A673 (cell line): ENCODE data around the gene CBX4. TPM values are rescaled to one million over a fixed set of nuclear protein-coding genes. Genes with fewer than 3 reads are reported as not detected.

Experiments
- BruUV-seq: library from RNA; stranded (reverse); fragments of 400-500 nt; replicated peaks from 2 replicates; lab custom pipeline; 2021; lab: Mats Ljungman, UMichigan
- CTCF ChIA-PET: fragments of 300-600 bp; sonication (Branson Sonifier 250); formaldehyde crosslinking; loops from one replicate; lab custom pipeline; 2022; ENCODE audit warnings: antibody characterized with exemption; lab: Charles Lee
- POLR2A ChIA-PET: fragments of 300-600 bp; sonication (Branson Sonifier 250); formaldehyde crosslinking; loops from one replicate; lab custom pipeline; 2022; ENCODE audit warnings: antibody characterized with exemption; ENCODE audit not compliant: low non-redundant PET; lab: Charles Lee
- DNase-seq: peaks from one replicate; pipeline ENCODE4 v3.0.0-alpha.2; 2015; ENCODE audit warnings: low spot score
- H3K27ac ChIP-seq: fragments of 200-600 bp; sonication (generic); 2 replicates; pipeline ENCODE4 v1.5.1; 2016; ENCODE audit warnings: mixed run types, low read depth, mild to moderate bottlenecking, mixed read lengths, antibody characterized with exemption, low read length; ENCODE audit not compliant: poor library complexity, severe bottlenecking
- H3K27me3 ChIP-seq: fragments of 200-600 bp; sonication (generic); replicated peaks from 2 replicates; pipeline ENCODE4 v1.6.1; 2017; ENCODE audit warnings: mixed run types, low read depth, mild to moderate bottlenecking, mixed read lengths, antibody characterized with exemption, low read length; ENCODE audit not compliant: insufficient read depth, poor library complexity
- H3K36me3 ChIP-seq: fragments of 200-600 bp; sonication (generic); 2 replicates; pipeline ENCODE4 v1.6.1; 2016; ENCODE audit warnings: mixed run types, mild to moderate bottlenecking, mixed read lengths, antibody characterized with exemption, low read length; ENCODE audit not compliant: insufficient read depth, poor library complexity, severe bottlenecking
- H3K4me1 ChIP-seq: fragments of 200-600 bp; sonication (generic); 2 replicates; pipeline ENCODE4 v1.6.1; 2017; ENCODE audit warnings: mixed run types, mild to moderate bottlenecking, mixed read lengths, antibody characterized with exemption, low read length; ENCODE audit not compliant: insufficient read depth, poor library complexity, severe bottlenecking
- H3K4me3 ChIP-seq: fragments of 200-600 bp; sonication (generic); 2 replicates; pipeline ENCODE4 v1.5.1; 2016; ENCODE audit warnings: low read depth, mixed run types, mild to moderate bottlenecking, mixed read lengths, low read length; ENCODE audit not compliant: poor library complexity, severe bottlenecking
- H3K9me3 ChIP-seq: fragments of 200-600 bp; sonication (generic); 2 replicates; pipeline ENCODE4 v1.6.1; 2016; ENCODE audit warnings: mixed run types, low read depth, mild to moderate bottlenecking, mixed read lengths, antibody characterized with exemption, low read length; ENCODE audit not compliant: poor library complexity, severe bottlenecking
- CTCF ChIP-seq: fragments of 300-800, 200-600 bp; sonication (generic); conservative IDR thresholded peaks from 2 replicates; pipeline ENCODE4 v1.5.1; 2017; ENCODE audit warnings: low read depth, mild to moderate bottlenecking, antibody characterized with exemption, low read length, moderate library complexity, mixed read lengths
- EZH2 ChIP-seq: fragments of 200-600 bp; sonication (generic); IDR thresholded peaks from 2 replicates; pipeline ENCODE4 v1.6.1; 2017; ENCODE audit warnings: borderline replicate concordance, low read depth, mild to moderate bottlenecking, mixed read lengths, antibody characterized with exemption, low read length; ENCODE audit not compliant: poor library complexity, severe bottlenecking
- intact Hi-C: fragments of 100-400 bp; cut with micrococcal nuclease; formaldehyde crosslinking; loops from one replicate; pipeline ENCODE4 v1.10.0; 2022; ENCODE audit not compliant: unreplicated experiment
- total RNA-seq: library from RNA; stranded (reverse); gene quantifications from 2 replicates; pipeline ENCODE4 v1.2.3, GENCODE V29; 2021

The CBX4 gene
- total RNA-seq, 1 experiment from 2014 or later: 42.6 TPM

DNA sequence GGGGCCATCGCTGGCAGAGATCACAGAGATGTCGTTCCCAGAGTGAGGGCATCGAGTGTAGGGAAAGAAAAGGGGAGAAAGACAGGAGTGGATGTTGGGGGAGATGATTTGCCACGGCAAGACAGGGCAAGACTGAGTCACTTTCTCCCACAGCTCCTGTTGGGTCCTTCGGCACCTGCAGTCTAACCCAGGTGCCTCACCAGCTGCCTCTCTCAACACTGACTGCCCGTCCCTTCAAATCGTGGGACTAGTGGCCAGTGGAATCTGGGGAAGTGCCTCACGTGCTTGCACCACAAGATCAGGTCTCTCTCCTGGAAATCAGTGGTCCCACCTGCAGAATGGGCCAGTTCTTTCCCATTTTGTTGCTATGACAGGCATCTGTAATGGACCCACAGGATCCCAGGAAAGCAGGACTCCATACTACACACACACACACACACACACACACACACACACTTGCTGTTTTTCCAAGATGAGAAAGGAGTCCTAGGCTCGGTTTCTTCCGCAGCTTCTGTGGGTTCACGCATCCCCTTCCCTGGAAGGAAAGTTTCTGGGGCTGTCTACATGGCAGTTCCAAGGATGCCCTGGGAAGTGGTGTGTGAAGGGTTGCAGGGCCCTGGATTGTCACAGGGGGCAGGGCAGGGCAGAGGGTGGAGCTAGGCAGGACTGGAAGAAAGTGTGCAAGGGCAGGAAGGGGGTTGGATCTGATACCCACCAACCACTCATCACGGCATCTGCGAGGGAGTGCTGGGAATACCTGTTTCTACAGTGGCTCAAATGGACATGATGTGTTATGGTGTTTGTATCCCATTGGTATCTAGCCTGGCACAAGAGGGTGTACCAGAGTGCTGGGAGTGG lies 32.1 kb downstream of the CBX4 start:
- H3K27ac ChIP-seq: no peak overlapping the region
- peaks cover 44% of the 10 kb centered on the region for H3K4me1 ChIP-seq
- no TSS peak for BruUV-seq
- no peak for DNase-seq
- no peaks in the 10 kb centered on the region for H3K36me3 ChIP-seq
- CTCF ChIA-PET: interaction anchor here (0.7 to 1.2 kb wide), 2 partner anchors 29 to 38 kb away, joined by 3 to 4 read pairs; no protein-coding TSS in a partner anchor
- intact Hi-C loops: no loop called here
- no peaks in the 10 kb centered on the region for H3K27me3 ChIP-seq
- H3K4me3 ChIP-seq: no peak overlapping the region
- no peak for TF ChIP-seq EZH2
- no peak for TF ChIP-seq CTCF
- no peaks in the 10 kb centered on the region for H3K9me3 ChIP-seq
- POLR2A ChIA-PET: no interaction called here

- POLR2A ChIA-PET: no interaction called here
- peaks cover 38% of the 10 kb centered on the region for H3K4me1 ChIP-seq
- no peak for TF ChIP-seq CTCF
- no peak for TF ChIP-seq EZH2
- no peak for DNase-seq
- H3K9me3 ChIP-seq: no peaks in the 10 kb centered on the region
- intact Hi-C loops: no loop called here
- BruUV-seq: no TSS peak
- no peaks in the 10 kb centered on the region for H3K27me3 ChIP-seq
- H3K4me3 ChIP-seq: no peak overlapping the region
- H3K36me3 ChIP-seq: no peaks in the 10 kb centered on the region
- CTCF ChIA-PET: interaction anchor here (0.6 kb wide), 1 partner anchor 1599 kb away, joined by 4 read pairs; no protein-coding TSS in a partner anchor
- H3K27ac ChIP-seq: no peak overlapping the region
Observed at GRCh38 chr17:79806446-79806760, 32.8 kb downstream of the CBX4 start.

DNA sequence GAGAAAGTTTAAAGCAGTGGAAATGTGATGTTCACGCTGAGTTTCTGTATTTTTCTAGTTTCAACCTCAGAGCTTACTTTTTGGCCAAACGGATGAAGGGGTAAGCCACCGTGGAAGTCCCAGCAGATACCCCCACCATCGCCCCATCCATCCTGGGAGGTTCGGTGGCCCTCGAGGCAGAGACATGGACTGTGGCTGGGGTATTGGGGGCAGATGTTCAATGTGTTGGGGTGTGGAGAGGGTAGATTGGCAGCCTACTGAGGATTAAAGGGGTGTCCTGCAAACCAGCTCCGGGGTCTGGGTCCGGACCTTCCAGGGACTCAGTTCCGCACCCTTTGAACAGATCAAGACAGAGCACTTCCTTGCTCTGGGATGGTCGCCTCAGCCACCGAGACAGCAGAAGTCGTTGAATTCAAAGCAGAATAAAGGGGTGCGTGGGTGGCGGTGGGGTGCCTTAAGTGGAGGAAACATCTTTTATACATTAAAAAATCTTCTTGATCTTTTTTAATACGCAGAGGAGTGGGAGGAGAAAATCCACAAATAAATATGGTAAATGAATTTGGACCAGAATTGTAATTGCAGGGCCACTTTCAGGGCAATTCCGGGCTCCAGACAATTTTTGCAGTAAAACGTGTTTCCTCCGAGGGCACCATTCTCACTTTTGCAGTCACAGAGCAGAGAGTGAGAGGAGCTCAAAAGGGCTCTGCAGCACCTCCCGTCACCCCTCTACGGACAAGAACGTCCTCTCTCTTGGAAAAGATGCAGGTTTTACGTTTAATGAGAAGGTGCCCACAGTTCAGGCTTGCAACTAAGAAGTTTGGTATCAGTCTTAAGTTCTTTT lies 34.2 kb downstream of the CBX4 start:
- no peak for DNase-seq
- POLR2A ChIA-PET: no interaction called here
- TF ChIP-seq EZH2 (no peak), CTCF (no peak)
- no peaks in the 10 kb centered on the region for H3K9me3 ChIP-seq
- intact Hi-C loops: no loop called here
- H3K36me3 ChIP-seq: no peaks in the 10 kb centered on the region
- H3K27me3 ChIP-seq: no peaks in the 10 kb centered on the region
- CTCF ChIA-PET: no interaction called here
- H3K4me3 ChIP-seq: no peak overlapping the region
- peaks cover 42% of the 10 kb centered on the region for H3K4me1 ChIP-seq
- no peak overlapping the region for H3K27ac ChIP-seq
- BruUV-seq: no TSS peak
